GM21576 (cell line): Measurements from ENCODE around the gene CHKA.

Experiments
- ATAC-seq: cut with Tn5 transposase; IDR thresholded peaks from one replicate; pipeline ENCODE4 v1.9.1; 2021; ENCODE audit warnings: mild to moderate bottlenecking, moderate library complexity; ENCODE audit not compliant: unreplicated experiment

The CHKA gene

DNA sequence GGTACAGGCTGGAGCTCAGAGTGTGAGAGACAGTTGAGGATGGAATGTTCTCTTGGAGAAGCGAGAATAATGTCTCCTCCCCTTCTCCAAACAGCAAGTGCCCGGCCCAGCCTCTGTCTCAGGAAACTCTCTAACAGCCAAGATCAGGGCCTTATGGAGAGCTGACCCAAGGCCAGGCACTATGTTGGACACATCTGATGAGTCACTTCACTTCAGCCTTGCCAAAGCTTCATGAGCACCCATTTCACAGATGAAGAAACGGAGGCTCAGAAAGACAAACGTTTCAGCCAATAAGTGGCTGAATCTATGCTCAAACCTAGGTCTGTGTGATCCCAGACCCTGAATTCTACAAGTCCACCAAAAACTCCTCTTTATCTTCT, 22.1 kb upstream of the CHKA start:
- no peak for ATAC-seq

DNA sequence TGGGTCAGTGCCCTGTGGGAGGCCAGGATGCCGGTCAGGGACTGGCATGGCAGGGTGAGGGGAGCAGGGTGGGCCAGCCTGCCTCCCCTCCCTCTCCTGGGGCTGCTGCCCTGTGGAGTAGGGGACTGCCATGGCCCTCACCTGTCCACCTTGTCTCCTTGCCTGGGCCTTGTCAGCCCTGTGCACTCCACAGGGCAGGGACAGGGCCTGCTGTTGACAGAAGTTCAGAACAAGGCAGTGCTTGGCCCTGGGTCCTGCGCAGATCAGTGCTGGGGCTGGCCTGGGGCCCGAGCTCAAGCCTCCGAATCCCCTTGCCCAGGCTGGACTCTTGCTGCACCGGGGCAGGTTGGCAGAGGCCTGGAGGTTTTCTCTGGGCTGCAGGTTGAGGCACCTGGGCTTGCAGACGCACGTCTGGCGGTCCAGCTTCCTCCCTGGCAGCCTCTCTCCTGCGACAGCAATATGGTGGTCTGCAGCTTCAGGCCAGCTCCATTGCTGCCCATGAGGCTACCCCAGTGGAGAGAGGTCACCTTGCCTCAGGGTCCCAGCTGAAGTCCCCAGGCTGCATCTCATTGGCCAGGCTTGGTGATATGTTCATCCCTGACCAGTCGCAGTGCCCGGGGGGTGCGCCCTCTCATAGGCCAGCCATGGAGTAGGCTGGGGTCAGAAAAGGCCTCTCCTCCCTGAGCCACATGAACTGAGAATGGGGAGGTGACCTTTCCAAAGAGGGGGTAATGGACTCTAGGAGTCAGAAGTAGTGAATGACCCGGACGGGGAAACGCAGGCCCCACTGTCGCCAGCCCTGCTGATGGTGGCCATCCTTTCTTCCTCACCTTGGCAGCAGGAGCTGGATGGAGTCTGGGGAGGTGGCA, 21.5 kb upstream of the CHKA start:
- ATAC-seq = no peak

DNA sequence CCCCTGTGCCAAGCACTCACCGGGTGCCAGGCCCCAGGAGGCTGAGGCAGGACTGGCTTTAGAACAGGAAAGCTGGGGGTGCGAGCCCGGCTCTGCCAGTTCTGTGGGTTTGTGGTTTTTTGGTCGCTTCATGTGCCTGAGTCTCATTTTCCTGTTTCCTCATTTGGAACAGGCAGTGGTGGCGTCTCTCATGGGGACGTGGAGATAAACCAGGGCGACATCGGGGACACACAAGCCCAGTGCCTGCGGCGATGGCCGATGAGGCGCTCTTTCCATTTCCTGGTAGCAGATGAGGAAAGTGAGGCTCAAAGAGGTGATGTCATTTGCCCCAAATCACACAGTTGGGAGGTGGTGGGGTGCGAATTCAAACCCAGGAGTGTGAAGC, 20.8 kb upstream of the CHKA start:
- ATAC-seq = no peak

DNA sequence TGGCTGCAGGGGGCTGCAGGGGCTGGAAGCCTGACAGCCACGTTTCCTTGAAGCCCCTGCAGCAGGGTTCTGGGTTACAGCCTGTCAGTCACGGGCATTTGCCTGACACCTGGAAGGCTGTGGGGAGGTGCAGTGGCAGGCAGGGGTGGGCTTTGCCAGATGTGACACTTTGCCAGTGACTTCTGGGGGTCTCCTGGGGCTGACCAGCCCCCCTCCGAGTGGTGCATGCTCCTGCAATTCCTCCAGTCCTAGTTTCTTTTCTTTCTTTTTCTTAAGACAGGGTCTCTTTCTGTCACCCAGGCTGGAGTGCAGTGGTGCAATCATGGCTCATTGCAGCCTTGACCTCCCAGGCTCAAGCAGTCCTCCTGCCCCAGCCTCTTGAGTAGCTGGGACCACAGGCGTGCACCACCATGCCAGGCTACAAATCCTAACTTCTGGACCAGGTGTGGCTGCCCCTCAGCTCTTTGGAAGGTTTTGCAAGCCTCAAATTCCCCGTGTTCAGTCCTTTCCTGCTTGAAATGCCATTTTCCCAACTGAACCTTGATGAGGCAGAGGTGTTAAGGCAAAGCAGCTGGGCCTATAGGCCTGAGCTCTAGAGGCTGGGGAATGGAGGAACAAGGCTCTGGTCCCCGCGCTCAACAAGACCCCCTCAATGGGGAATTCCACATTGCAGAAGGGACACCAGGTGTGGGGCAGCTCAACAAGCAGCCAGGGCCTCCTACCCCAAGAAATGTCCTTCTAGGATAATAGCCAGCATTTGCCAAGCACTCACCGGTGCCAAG, 20.2 kb upstream of the CHKA start:
- no peak for ATAC-seq

DNA sequence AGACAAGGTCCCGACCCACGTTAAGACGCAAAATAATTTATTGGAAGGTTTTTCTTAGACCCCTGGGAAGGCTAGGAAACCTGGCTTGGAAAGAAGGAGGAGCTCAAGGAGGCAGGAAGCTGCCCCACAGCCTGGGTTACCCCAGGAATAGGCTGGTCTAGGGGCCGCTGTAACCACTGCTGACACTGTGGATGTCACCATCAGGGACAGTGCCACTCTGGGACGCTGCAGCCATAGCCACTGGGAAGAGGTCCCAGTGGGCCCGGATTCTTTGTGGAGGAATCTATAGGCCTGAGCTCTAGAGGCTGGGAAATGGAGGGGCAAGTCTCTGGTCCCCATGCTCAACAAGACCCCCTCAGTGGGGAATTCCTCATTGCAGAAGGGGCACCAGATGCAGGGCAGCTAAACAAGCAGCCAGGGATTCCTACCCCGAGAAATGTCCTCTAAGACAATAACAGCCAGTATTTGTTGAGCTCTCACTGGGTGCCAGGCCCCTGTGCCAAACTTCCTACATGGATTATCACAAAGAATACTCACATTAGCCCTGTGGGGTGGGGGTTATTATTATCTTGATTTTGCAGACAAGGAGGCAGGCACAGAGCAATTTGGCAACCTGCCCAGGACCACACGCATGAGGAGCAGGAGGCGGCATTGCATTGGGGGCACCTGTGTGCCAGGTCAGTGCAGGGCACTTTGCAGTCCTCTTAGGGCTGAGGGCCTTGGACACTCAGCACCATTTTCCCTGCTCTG, 19.5 kb upstream of the CHKA start:
- ATAC-seq = no peak

DNA sequence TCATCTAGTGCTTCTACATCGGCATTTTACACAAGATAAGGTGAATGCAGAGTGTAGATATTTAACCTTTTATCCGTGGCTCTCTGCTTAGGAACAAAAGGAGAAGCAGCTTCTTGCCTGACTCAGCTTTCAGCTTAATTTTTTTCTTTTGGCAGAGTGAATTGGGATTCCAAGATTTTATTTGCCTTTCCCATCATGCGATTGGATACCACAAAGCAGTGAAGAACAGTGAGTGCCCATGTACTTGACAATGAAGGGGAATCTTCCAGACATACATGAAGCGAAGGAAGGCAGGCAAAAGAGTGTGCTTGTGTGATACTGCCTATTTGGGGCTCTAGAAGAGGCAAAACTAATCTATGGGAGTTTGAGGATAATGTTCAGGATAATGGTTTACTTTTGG, 17.0 kb upstream of the CHKA start:
- no peak for ATAC-seq

DNA sequence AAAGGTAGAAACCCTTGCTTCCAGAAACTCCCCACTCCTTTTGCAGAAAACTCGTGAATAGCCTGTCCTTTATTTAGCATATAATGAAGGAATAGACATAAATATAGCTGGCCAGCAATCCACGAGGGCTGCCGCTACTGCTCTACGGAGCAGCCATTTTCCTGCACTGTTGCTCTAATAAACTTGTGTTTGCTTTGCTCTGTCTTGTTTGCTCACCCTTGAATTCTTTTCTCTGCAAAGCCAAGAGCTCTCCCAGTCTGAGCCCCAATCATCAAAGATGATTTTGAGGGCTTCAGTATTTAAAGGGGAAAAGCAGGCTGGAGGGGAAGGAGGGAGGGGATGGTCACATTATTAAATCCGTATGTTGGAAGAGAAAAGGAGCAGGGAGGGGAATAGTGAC, 16.6 kb upstream of the CHKA start:
- ATAC-seq = no peak

DNA sequence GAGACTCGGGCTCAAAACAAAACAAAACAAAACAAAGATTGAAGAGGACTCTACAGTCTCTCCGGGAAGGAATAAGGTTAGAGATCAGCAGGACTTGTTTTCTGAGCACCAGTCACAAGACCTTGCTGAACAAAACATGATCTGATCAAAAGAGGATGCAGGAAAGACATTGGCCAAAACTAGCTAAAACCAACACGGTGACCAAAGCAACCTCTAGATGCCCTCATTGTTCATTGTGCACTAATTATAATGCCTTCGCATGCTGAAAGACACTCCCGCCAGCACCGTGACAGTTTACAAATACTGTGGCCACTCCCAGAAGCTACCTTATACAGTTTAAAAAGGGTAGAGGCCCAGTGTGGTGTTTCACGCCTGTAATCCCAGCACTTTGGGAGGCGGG, 15.7 kb upstream of the CHKA start:
- no peak for ATAC-seq

DNA sequence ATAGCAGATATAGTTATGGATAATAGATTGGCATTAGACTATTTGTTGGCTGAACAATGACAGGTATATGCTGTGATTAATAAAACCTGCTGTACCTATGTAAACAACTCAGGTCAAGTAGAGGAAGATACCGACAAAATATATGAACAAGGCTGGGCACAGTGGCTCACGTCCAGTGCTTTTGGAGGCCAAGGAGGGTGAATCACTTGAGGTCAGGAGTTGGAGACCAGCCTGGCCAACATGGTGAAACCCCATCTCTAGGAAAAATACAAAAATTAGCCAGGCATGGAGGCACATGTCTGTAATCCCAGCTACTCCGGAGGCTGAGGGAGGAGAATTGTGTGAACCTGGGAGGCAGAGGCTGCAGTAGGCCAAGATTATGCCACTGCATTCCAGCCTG, 14.0 kb upstream of the CHKA start:
- no peak for ATAC-seq

DNA sequence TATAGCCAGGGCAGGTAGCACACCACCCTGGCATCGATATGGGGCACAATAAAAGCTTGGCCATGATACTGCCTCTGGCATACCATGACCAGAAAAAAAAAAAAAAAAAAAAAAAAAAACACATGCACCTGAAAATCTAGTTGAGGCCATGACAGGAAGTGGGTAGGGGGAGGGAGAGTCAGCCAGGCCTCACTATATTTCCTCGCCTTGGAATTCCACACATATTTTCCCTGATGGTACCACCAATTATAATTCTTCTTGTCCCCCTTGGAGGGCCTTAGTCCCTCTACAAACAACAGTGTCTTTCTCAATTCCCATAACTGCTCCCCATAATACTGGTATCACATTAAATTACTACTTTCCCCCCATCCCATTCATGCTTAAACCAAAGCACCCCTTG, 12.6 kb upstream of the CHKA start:
- ATAC-seq = no peak

DNA sequence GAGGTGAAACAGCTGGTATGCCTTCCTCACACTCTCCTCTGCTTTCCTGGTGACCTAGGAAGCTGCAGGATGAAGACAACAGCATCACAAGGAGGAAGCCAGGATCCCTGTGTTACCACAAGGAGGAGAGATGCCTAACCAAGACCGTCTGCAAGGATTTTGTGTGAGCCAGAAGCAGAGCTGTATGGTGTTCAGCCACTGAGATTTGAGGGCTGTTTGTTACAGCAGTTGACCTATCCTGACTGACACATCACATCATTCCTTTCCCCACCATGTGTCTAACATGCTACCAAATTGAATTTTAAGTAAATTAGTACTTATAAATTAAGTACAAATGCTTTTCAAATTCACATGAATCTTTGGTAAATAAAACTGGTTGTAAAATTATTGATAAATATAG, 8.9 kb upstream of the CHKA start:
- ATAC-seq = no peak

DNA sequence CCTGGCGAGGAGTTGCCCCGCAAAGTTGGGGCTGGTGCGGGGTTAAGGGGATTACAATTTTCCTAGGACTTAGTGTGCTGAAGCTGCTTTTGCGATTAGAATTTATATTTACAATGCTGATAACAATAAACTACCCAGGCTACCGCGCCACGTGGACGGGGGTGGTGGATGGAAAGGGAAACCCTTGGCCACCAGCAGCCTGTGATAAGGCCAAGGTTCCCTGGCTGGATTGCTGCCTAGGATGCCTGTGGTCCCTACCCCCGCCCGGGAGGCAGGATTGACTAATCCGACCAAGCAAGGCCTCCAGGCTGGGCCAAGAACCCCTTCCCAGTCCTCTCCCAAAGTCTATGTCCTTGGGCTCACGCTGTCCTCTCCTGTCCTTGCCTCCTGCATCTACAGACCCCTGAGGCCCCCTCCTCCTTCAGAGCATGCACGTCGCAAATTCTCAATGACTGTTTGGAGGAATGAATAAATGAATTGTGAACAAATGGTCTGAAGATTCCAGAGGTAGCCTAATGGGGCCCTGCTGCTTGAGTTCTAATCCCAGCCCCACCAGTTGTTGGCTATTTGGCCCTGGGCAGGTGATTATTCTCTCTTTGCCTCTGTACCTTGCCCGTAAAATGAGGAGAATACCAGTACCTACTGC, 7.6 kb upstream of the CHKA start:
- no peak for ATAC-seq

DNA sequence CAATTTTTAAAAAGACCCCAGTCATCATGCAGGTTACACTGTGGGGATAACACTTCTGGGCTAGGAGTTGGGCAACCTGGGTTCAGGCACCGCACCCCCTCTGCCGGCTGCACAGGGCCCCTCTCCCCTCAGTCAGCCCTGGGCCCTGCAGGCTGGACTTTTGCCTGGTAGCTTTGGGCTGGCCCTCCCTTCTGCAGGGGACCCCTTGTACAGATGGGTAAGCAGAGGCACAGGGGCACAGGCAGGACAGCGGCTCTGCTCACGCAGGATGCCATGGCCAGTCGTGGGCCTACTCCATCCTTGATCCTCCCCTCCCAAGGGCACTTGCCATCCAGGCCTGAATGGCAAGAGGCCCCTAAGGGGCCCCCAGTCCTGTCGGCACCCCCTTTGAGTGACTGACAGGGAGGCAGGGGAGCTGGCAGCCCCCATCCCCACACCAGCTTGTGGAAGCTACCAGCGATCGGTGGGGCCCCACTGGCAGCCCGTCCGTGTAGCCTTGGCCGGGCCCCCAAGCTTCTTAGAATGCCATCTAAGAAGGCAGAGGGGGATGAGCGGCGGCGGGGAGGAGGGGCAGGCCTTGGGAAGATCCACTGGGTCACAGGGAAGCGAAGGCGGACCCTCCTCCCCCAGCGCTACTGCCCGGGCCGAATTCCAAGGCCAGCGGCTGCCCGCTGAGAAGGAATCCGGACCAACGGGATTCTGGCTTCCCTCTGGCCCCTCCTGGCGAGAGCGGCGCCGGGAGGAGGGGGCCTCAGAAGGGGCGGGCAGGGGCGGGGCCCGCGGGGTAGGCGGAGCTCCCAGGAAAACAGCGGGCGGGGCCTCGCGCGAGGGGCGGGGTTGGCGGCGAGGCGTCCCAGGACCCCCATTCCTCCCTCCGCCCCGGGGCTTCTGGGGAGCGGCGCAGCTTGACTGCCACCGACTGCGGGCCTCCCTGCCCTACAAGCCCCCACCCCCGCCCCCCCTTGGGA, 6.8 kb upstream of the CHKA start:
- ATAC-seq = no peak

DNA sequence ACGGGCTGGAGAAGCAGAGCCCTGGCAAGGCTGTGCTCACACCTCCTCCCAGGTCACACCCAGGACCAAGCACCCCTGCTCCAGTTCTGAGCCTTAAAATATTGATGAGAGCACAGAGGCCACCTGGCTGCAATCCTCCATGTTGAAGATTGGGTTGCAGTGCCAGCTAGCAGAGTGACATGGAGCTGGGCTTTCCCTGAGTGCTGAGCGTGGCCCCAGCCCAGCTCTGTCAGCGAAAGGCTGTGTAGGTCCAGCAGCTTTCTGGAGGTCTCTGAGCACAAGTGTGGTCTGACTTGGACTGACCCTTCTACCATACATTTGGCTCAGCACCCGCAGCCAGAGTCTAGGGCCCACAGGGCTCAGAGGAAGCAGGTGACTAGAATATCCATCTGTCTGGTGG, 4.0 kb upstream of the CHKA start:
- ATAC-seq = no peak

DNA sequence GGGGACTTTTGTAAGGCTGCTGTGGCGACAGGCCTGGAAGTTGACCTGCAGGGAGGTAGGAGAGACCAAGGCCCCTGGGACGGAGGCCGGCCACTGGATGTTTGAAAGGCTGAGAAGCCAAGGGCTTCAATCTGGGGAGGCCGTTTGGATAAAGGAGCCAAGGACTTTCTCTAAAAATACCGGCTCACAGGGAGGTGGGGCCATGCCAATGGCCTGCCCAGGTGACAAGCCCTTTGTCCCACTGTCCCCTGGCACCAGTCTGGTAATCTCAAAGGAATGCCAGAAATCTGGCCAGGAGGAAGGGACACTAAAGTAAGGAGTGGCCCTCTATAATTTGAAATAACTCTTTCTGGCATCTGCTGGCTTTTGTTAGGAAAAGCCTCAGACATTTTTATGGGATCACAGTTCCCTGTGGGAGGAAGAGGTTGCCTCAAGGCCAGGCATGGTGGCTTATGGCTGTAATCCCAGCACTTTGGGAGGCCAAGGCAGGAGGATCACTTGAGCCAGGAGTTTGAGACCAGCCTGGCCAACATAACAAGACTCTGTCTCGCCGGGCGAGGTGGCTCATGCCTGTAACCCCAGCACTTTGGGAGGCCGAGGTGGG, 1.9 kb upstream of the CHKA start:
- no peak for ATAC-seq

DNA sequence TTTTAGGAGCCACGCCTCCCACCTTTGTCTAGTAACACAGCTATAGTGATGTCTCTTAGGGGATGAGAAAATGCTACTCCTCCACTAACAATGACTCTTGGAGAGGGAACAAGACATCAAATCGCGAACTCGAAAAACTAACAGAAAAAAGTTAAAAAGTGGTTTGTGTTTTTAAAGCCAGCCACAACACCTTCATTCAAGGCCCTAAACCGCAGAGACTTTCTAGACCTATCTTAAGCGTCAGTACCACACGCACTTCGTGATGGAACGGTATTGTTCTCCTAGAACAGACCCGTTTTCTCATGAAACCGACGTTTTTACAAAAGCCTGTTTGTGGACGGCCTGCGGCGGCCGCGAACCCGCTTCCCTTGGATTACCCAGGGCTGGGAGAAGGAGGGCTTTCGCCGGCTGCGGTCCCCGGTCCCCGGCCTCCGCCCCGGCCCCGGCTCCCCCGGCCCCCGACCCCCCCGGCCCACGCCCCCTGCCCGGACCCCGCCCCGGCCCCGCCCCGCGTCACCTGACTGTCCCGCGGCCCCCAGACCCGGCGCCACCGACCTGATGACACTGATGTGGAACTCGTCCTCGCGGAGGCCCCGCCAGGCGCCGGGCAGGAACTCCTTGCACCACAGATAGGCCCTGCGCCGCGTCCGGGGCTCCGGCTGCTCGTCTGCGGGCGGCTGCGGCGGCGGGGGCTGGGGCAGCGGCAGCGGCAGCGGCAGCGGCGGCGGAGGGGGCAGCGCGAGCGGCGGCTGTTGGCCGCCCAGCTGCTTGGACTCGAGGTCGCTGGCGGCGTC, 718 bp downstream of the CHKA start:
- peak; percentile 18 for ATAC-seq

DNA sequence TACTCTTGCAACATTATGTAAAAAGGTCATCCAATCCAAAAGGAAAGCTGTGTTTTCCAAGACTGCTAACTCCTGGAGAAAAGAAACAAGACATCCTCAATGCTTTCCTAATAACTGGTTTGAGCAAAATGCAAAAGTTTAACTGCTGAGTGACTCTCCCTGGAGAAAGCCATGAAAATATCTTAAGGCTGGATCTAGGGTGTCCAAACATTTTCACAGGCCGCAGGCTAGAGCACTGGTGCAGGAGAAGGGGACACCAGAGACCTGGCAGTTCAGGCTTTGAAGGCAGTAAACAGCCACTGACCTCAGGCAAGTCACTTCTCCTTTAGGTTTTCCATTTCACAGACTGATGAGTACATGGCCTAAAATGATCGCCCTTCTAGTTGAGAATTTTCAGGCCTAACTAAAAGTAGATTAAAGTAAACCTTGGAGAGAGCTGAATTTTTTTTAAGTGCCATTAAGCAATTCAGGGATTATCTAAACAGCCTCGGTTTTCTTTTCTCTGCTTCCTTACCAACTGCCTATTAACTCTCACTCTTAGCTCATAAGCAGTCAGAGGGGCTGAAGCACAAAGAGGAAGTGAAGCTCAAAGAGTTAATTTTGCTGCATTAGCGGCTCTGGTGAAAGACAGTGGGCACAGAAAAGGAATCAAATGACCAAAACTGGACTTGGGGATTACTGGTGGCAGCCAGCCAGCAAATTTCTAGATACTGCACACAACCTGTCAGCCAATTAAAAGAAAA, 2.3 kb downstream of the CHKA start:
- ATAC-seq = no peak

DNA sequence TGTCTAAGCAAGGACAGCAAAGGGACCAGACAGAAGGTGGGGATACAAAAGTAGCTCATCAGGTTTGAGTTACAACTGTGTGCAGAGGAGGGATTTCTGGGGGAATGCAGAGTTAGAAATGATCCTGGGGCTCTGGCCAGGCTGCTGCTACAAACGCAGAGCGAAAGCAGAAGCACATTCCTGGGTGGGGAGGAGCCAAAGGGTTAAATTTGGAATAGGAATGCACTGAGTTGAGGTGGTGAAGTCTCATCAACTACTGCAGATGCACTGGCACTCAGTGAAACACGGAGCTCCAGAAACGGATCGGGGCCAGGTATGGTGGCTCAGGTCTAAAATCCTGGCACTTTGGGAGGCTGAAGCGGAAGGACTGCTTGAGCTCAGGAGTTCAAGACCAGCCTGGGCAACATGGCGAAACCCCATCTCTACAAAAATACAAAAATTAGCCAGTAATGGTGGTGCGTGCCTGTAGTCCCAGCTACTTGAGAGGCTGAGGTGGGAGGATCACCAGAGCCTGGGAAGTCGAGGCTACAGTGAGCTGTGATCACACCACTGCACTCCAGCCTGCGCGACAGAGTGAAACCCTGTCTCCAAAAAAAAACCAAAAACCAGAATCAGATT, 3.2 kb downstream of the CHKA start:
- ATAC-seq = no peak
